Hair follicular keratinocyte (primary cell): ENCODE measurements around the gene MECP2. TPM values are rescaled to one million over a fixed set of nuclear protein-coding genes. Genes with fewer than 3 reads are reported as not detected.

ENCODE experiments used
- total RNA-seq: library from RNA; depleted of rRNA; stranded (reverse); fragments of >200 nt; gene quantifications from 2 replicates; pipeline ENCODE4 v1.2.3, GENCODE V29; 2015

The MECP2 gene
- total RNA-seq: 23.4 and 23.6 TPM in 2 replicates

GRCh38 chrX:154097589-154098541, at the start of gene MECP2:
TSS of gene MECP2 (minus strand) at chrX:154097717.

DNA sequence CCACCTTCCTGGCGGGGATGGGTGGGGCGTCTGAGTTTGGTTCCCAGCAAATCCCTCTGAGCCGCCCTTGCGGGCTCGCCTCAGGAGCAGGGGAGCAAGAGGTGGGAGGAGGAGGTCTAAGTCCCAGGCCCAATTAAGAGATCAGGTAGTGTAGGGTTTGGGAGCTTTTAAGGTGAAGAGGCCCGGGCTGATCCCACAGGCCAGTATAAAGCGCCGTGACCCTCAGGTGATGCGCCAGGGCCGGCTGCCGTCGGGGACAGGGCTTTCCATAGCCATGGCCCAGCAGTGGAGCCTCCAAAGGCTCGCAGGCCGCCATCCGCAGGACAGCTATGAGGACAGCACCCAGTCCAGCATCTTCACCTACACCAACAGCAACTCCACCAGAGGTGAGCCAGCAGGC, 46.5 kb upstream of the MECP2 start, which contains the start of gene OPN1LW:
OPN1LW (plus strand) TSS at position 234 of the 400 bp plus-strand sequence; CDS start at position 275, 41 bp downstream.

GRCh38 chrX:154019633-154020528, 77.6 kb downstream of the MECP2 start, which contains the start of gene IRAK1:
TSS of gene IRAK1 (minus strand) at chrX:154019902. CDS start at chrX:154019812, 90 bp downstream.

DNA sequence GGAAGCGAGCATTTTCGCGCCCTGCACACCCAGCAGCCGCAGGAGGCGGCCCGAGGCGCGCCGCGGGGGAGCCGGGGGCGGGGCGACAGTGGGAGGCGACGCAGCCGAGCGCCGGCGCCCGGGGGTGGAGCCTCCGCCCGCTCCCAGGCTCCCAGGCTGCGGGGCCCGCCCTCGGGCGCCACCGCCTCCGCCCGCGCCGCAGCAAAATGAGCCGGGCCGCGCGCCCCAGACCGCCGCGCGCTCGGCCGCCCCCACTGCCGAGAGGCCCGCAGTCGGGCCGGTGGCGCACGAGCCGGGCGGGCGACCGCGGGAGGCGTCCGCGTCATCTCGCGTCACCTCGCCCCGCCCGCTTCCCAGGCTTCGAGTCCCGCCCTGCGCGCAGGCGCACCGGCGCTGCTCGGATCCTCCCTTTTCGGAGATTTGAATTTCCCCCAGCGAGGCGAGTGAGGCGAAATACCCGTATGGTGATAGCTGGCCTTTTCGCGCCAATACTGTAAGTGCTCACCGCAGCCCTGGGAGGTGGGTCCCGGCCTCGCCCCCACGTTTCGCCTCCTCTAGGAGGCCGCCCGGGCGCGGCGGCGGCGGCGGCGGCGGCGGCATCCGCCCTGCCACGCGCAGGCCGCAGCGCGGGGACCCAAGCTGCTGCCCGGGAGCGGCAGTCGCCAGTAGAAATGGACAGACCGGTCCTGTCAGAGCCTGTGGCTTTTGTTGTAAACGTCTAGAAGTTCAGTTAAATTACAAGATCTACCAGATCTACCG, 125.0 kb downstream of the MECP2 start, which contains the start of gene TMEM187:
TMEM187 (plus strand) TSS at position 387 of the 759 bp plus-strand sequence. CDS start 9,309 bp downstream, outside the sequence.

Other genes starting within 250 kb of the MECP2 start
- gene L1CAM, start 211.5 kb downstream of the MECP2 start, total RNA-seq: 3.0 and 9.4 TPM in 2 replicates
- not detected in 2 replicates for gene AVPR2, start 193.0 kb downstream of the MECP2 start, total RNA-seq
- gene ARHGAP4, start 171.5 kb downstream of the MECP2 start, total RNA-seq: 0.84 and 2.0 TPM in 2 replicates
- 138 and 185 TPM in 2 replicates for gene NAA10, start 162.7 kb downstream of the MECP2 start, total RNA-seq
- not detected in 2 replicates for gene RENBP, start 153.1 kb downstream of the MECP2 start, total RNA-seq
- 31.3 and 38.8 TPM in 2 replicates for gene HCFC1, start 125.9 kb downstream of the MECP2 start, total RNA-seq
- gene TMEM187, start 125.0 kb downstream of the MECP2 start, total RNA-seq: 10.3 and 12.0 TPM in 2 replicates
- 136 and 159 TPM in 2 replicates for gene IRAK1, start 77.8 kb downstream of the MECP2 start, total RNA-seq
- not detected in 2 replicates for gene OPN1LW, start 46.5 kb upstream of the MECP2 start, total RNA-seq
- not detected in 2 replicates for gene OPN1MW, start 84.9 kb upstream of the MECP2 start, total RNA-seq
- not detected in 2 replicates for gene OPN1MW2, start 122.0 kb upstream of the MECP2 start, total RNA-seq
- gene OPN1MW3, start 159.9 kb upstream of the MECP2 start, total RNA-seq: not detected in 2 replicates
- gene TEX28, start 197.4 kb upstream of the MECP2 start, total RNA-seq: not detected in 2 replicates
- gene TKTL1, start 198.1 kb upstream of the MECP2 start, total RNA-seq: not detected in 2 replicates